Loucy (cell line): ENCODE data around the gene C12orf76.
"Not testable (repeated sequence)": the region's sequence is repeated elsewhere in the genome, so short reads cannot be mapped to it uniquely, and the experiment has no call there.

Experiments
- H2AFZ ChIP-seq: fragments of 200-600 bp; sonication (generic); 2 replicates; pipeline ENCODE4 v1.6.0; 2016; ENCODE audit warnings: antibody characterized with exemption, mild to moderate bottlenecking, low read length, moderate library complexity
- H3F3A ChIP-seq: fragments of 200-600 bp; 2 replicates; pipeline ENCODE4 v1.6.0; 2016; ENCODE audit warnings: antibody characterized with exemption, low read depth, mild to moderate bottlenecking
- H3K27me3 ChIP-seq: fragments of 200-600 bp; sonication (generic); 2 replicates; pipeline ENCODE4 v1.6.1; 2014; ENCODE audit warnings: low read length, mild to moderate bottlenecking; ENCODE audit not compliant: insufficient read depth, poor library complexity, severe bottlenecking
- H3K36me3 ChIP-seq: fragments of 200-600 bp; sonication (generic); 2 replicates; pipeline ENCODE4 v1.6.1; 2016; ENCODE audit warnings: low read length; ENCODE audit not compliant: insufficient read depth
- H3K4me1 ChIP-seq: fragments of 200-600 bp; sonication (generic); 2 replicates; pipeline ENCODE4 v1.5.1; 2014; ENCODE audit warnings: low read length, mild to moderate bottlenecking; ENCODE audit not compliant: insufficient read depth, poor library complexity, severe bottlenecking
- H3K4me2 ChIP-seq: fragments of 200-600 bp; sonication (generic); 2 replicates; pipeline ENCODE4 v1.6.0; 2014; ENCODE audit warnings: antibody characterized with exemption, low read length, low read depth, mild to moderate bottlenecking; ENCODE audit not compliant: poor library complexity, severe bottlenecking
- H3K4me3 ChIP-seq: fragments of 200-600 bp; sonication (generic); 2 replicates; pipeline ENCODE4 v1.5.1; 2014; ENCODE audit warnings: low read length, mild to moderate bottlenecking, mixed read lengths; ENCODE audit not compliant: poor library complexity, severe bottlenecking
- H3K79me2 ChIP-seq: fragments of 200-600 bp; sonication (generic); 2 replicates; pipeline ENCODE4 v1.6.1; 2014; ENCODE audit warnings: low read length; ENCODE audit not compliant: insufficient read depth
- H3K9ac ChIP-seq: fragments of 200-600 bp; sonication (generic); 2 replicates; pipeline ENCODE4 v1.6.0; 2014; ENCODE audit warnings: mild to moderate bottlenecking, low read depth, low read length, moderate library complexity; ENCODE audit not compliant: poor library complexity, severe bottlenecking
- H3K9me2 ChIP-seq: fragments of 200-600 bp; sonication (generic); replicated peaks from 2 replicates; pipeline ENCODE4 v1.6.1; 2016; ENCODE audit warnings: low read depth, low read length, mixed read lengths
- H3K9me3 ChIP-seq: fragments of 200-600 bp; sonication (generic); 2 replicates; pipeline ENCODE4 v1.6.1; 2014; ENCODE audit warnings: mild to moderate bottlenecking, antibody characterized with exemption, low read length, low read depth; ENCODE audit not compliant: insufficient read depth
- H4K20me1 ChIP-seq: fragments of 200-600 bp; sonication (generic); 2 replicates; pipeline ENCODE4 v1.6.0; 2014; ENCODE audit warnings: antibody characterized with exemption, low read length, mild to moderate bottlenecking; ENCODE audit not compliant: insufficient read depth, poor library complexity, severe bottlenecking
- CTCF ChIP-seq: fragments of 200-600 bp; sonication (generic); conservative IDR thresholded peaks from 2 replicates; pipeline ENCODE4 v1.5.1; 2014; ENCODE audit warnings: mild to moderate bottlenecking, antibody characterized with exemption, low read length
- EZH2phosphoT487 ChIP-seq: fragments of 200-600 bp; IDR thresholded peaks from 2 replicates; pipeline ENCODE4 v1.6.1; 2018; ENCODE audit warnings: antibody characterized with exemption, mild to moderate bottlenecking, moderate library complexity, borderline replicate concordance

Gene C12orf76

GRCh38 chr12:110090266-110091135, 42.2 kb upstream of the C12orf76 start:
- no peak for TF ChIP-seq CTCF
- TF ChIP-seq EZH2phosphoT487: no peak
- no peak overlapping the region for H2AFZ ChIP-seq
- H4K20me1 ChIP-seq: no peaks in the 10 kb centered on the region
- no peaks in the 10 kb centered on the region for H3K36me3 ChIP-seq
- no peak overlapping the region for H3K4me2 ChIP-seq
- no peak overlapping the region for H3K4me3 ChIP-seq
- no peaks in the 10 kb centered on the region for H3F3A ChIP-seq
- H3K9ac ChIP-seq: no peak overlapping the region
- H3K9me3 ChIP-seq: no peaks in the 10 kb centered on the region
- no peaks in the 10 kb centered on the region for H3K9me2 ChIP-seq
- H3K79me2 ChIP-seq: no peaks in the 10 kb centered on the region
- H3K4me1 ChIP-seq: no peaks in the 10 kb centered on the region
- no peaks in the 10 kb centered on the region for H3K27me3 ChIP-seq

- no peak overlapping the region for H2AFZ ChIP-seq
- H3K9ac ChIP-seq: no peak overlapping the region
- H3K4me3 ChIP-seq: no peak overlapping the region
- no peaks in the 10 kb centered on the region for H3K36me3 ChIP-seq
- H3K9me2 ChIP-seq: no peaks in the 10 kb centered on the region
- no peaks in the 10 kb centered on the region for H3K79me2 ChIP-seq
- H3F3A ChIP-seq: no peaks in the 10 kb centered on the region
- H3K4me2 ChIP-seq: no peak overlapping the region
- no peaks in the 10 kb centered on the region for H4K20me1 ChIP-seq
- no peak for TF ChIP-seq CTCF
- no peaks in the 10 kb centered on the region for H3K9me3 ChIP-seq
- H3K27me3 ChIP-seq: no peaks in the 10 kb centered on the region
- no peaks in the 10 kb centered on the region for H3K4me1 ChIP-seq
Measured at GRCh38 chr12:110088936-110089335, 40.6 kb upstream of the C12orf76 start.

- H3K9me3 ChIP-seq, H3K36me3 ChIP-seq, H3K27me3 ChIP-seq, H3K9ac ChIP-seq, H3K4me3 ChIP-seq, H2AFZ ChIP-seq, H4K20me1 ChIP-seq, H3K79me2 ChIP-seq, H3K4me1 ChIP-seq, H3K4me2 ChIP-seq, H3F3A ChIP-seq, H3K9me2 ChIP-seq: not testable (repeated sequence)
Measured at GRCh38 chr12:110088216-110088615, 39.9 kb upstream of the C12orf76 start.
